LNCaP clone FGC (cell line): ENCODE measurements around the gene ELAVL4.
A peak's percentile ranks its signal among the peaks of the same experiment; 100 is the strongest.

Source experiments
- DNase-seq: peaks from one replicate; pipeline ENCODE4 v3.0.0-alpha.2; 2011; ENCODE audit warnings: low read depth
- H3K4me3 ChIP-seq: 2 replicates; pipeline ENCODE4 v1.5.1; 2011; ENCODE audit warnings: mild to moderate bottlenecking, low read depth, low read length, control low read depth
- TF ChIP-seq, protein P1 (sequence below): IDR thresholded peaks from 2 replicates; pipeline ENCODE4 v1.5.1; 2012; ENCODE audit warnings: mild to moderate bottlenecking; ENCODE audit not compliant: control insufficient read depth, insufficient read depth; ENCODE audit errors: extremely low read depth

Gene ELAVL4

DNA sequence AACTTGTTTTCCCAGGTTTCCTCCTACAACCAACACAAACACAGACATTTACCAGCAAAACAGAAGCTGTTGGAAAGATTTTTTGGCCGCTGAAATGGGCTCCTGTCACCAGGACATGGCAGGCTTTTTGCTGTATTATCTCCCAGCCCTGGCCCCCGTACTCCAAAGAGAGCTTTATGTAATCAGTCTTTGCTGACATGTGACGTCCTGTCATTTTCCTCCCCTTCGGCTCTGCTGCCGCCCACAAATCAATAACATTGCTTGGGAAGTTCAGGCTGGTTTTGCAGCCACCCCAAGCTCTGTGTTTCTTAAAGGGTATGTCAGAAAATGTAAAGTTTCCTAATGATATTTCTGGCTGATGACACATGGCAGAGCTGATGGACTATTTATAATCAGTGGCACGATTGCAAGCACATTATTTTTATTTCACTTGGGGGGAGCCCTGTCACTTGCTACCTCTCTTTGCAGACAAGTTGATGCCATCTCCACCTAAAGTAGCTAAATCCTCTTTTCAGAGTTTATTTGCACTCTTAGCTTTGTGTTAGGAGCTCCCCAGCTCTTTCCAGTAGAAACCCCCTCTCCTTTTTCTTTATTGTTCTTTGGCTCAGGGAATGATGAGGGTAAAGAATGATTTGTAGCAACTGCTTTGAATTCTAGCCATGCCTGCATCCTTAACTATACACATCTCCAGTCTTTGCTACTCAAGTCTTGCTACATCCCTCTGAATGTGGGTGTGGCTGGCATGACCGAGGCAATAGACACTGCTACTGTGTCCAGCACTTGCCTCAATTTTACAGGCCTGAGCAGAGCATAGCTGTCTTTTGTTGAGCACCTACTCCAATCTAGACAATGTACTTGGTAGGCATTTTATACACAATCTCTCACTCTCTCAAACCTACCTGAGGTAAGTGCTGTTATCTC, 67.3 kb downstream of the ELAVL4 start:
- H3K4me3 ChIP-seq: no peak overlapping the region
- no peak for DNase-seq
- TF ChIP-seq, protein P1, sequence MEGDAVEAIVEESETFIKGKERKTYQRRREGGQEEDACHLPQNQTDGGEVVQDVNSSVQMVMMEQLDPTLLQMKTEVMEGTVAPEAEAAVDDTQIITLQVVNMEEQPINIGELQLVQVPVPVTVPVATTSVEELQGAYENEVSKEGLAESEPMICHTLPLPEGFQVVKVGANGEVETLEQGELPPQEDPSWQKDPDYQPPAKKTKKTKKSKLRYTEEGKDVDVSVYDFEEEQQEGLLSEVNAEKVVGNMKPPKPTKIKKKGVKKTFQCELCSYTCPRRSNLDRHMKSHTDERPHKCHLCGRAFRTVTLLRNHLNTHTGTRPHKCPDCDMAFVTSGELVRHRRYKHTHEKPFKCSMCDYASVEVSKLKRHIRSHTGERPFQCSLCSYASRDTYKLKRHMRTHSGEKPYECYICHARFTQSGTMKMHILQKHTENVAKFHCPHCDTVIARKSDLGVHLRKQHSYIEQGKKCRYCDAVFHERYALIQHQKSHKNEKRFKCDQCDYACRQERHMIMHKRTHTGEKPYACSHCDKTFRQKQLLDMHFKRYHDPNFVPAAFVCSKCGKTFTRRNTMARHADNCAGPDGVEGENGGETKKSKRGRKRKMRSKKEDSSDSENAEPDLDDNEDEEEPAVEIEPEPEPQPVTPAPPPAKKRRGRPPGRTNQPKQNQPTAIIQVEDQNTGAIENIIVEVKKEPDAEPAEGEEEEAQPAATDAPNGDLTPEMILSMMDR: no peak

DNA sequence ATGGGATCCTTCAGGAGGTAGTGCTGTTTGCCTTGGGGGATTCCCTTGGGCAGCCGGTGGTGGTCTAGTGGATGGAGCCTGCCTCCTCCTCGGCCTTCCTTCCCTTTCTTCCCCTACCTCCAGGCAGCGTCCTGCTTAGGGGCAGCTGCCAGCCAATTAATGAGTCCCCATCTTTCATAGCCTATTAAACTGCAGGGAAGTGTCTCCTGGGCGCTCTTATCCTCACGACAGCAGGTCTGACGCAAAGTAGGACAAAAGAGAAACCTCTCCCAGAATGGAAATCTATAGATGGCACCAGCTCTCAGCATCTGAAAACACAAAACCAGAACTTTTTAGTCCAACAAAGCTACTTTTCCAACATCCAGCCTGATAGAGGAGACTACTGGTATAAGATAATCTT, 69.3 kb downstream of the ELAVL4 start:
- DNase-seq: no peak
- TF ChIP-seq, protein P1: no peak
- no peak overlapping the region for H3K4me3 ChIP-seq

DNA sequence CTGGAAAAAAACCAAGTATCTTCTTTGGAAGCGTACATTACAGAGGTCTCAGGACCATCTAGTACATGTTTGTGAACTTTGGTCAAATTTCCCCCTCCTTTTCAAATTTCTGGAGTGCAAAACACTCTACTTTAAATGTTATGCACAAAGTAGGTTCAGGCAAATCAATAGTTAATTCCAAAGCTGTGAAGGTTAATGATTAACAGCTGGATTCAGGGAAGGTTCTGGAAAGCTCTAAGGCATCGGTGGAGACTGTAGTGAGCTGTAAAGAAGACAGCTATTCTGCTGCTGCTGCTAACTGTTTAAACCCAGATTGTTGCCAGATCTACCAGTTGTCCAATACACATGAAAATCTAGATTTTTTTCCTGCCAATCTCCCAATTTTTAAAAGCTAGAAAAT, 70.9 kb downstream of the ELAVL4 start:
- DNase-seq: no peak
- H3K4me3 ChIP-seq: no peak overlapping the region
- TF ChIP-seq, protein P1: no peak

DNA sequence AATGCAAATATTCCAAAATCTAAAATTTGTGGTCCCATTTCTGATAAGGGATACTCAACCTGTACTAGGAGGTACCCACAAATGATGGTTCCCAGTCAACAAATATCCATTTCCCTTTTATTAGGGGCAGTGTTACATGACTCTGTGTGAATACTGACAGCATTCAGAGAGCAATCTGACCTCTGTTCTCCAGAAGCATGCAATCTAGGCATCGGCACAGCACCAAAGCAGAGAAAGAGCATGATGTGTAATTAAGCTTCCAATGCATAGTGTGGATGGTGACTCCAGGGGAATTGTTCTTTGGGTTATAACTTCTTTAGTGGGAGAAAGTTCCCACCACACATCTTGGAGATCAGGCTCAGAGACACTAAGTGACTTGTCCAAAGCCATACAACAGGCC, 71.6 kb downstream of the ELAVL4 start:
- no peak for DNase-seq
- TF ChIP-seq, protein P1: no peak
- no peak overlapping the region for H3K4me3 ChIP-seq

DNA sequence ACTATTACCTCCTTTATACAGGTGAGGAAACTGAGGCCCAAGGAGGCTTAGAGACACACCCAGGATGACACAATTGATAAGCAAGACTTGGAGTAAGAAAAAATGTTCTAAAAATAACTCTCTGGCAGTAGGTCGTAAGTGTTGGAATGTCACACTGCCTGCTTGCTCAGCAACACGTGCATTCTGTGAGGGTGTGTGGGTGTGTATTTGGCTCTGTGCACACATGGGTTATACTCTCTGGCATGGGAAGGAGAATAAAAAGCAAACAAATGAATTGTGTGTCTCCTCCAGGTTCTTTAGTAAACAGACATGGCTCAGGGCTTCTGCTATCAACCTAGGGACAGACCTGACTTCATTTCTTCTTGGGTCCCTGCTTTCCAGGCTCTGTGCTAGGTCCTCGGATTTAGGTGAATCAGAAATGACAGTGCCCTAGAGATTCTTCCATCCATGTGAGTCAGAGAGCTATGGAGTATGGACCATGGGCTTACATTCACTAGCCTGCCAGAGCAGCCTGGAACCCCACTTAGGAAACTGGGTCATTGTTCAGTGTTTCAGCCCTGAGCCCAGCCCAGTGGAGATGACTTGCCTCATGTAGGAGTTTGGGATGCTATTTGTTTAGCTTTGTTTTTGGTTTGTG, 72.4 kb downstream of the ELAVL4 start:
- DNase-seq: peak; percentile 73
- no peak overlapping the region for H3K4me3 ChIP-seq
- TF ChIP-seq, protein P1: no peak

DNA sequence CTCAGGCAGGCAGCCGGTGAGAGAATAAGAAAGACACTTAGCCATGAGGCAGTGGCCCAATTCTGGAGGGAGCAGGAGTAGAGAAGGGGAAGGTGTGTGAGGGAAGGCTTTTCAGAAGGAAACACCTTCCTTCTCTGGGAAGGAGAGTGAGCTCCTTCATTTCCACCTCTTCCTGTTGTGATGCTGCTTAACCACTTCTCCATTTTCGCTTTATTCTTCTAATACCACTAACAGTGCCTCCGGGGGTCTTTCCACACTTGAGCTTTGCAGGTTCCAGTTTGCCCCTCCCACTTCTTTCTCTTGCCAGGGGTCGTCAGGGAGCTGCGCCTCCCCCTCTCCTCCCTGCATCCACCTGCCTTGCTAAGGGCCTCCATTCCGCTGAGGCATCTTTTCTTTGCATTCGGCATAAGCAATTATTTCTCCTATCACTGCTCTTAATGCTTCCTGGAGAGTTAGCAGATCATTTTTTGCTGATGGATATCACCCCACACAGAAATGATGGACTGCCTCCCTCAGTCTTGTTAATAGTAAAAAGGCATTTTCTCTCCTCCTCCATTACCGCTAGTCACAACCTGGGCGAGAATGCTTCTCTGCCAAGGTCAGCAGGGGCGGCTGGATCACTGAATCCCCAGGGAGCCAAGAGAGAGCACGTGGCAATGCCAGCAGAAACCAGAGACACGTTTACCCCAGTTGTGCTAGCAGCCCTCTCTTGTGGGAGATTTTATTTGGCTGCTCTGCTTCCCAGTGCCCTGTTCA, 74.8 kb downstream of the ELAVL4 start:
- TF ChIP-seq, protein P1: no peak
- H3K4me3 ChIP-seq: no peak overlapping the region
- DNase-seq: no peak
